HG02642 (cell line): ENCODE measurements around the gene GPC1.

Experiments used
- ATAC-seq: cut with Tn5 transposase; IDR thresholded peaks from one replicate; pipeline ENCODE4 v1.9.1; 2021; ENCODE audit warnings: mild to moderate bottlenecking; ENCODE audit not compliant: unreplicated experiment, poor library complexity

GPC1 gene

GRCh38 chr2:240411261-240412160 is 24.0 kb upstream of the GPC1 start:
- no peak for ATAC-seq

DNA sequence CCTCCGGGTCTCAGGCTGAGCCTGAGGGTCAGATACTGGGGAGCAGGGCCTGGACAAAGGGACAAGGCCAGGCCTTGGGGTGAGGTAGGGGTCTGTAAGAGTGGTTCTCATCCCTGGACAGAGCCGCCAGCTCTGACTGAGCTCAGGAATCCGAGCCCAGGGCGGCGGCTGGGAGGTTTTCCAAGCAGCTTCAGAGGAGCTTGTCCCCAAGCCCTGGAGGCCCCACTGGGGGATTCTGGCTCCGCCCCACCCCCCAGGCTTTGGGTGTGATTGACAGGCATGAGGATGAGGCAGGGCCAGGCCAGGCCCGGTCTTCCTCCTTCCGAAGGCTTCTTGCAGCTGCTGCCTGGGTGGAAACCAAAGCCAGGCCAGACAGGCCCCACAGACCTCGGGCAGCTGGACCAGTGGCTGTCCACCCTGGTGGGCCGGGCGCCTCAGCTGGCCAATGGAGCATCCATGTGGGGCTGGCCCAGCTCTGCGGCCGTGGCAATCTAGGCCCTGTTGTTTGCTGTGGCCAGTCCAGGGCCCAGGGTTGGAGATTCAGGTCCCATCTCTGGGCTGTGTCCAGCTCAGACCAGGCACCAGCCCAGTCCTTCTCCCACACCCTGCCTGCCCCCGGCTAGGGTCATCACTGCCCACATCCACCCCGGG is 23.1 kb upstream of the GPC1 start:
- ATAC-seq = no peak

DNA sequence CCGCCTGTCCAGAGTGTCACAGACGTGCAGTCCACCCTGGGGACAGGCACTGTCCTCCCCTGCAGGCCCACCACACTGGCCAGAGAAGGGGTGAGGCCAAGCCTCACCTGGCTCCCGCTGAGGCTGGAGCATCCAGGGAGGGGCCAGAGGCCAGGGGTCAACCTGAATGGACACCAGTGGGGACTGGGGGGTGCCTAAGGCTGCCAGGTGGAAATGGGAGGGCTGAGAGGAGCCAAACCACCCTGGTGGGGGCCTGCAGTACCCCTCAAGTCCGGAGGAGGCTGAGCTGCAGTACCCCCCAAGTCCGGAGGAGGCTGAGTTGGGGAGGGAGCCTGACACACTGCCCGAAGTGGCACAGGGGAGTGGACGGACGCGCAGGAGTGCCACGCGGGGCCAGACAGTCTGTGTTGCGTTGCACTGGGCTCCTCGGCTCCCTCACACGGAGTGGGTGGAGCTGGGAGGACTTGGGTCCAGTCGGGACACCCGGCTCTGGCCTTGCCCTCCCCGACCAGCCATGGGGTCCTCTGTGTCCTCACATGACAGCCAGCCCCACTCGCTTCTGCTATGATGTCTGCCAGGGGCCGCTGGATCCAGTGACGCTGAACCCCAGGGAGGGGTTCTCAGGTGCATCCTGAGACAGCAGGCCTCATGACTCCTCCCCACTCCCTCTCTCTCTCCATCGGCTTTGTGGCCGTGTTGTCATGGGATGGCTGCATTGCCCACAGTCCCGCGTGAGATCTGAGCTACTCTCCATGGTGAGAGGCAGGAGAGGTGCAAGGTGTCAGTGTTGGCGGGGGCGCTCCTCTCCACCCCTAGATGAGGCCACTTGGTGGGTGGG is 22.3 kb upstream of the GPC1 start:
- ATAC-seq = no peak

DNA sequence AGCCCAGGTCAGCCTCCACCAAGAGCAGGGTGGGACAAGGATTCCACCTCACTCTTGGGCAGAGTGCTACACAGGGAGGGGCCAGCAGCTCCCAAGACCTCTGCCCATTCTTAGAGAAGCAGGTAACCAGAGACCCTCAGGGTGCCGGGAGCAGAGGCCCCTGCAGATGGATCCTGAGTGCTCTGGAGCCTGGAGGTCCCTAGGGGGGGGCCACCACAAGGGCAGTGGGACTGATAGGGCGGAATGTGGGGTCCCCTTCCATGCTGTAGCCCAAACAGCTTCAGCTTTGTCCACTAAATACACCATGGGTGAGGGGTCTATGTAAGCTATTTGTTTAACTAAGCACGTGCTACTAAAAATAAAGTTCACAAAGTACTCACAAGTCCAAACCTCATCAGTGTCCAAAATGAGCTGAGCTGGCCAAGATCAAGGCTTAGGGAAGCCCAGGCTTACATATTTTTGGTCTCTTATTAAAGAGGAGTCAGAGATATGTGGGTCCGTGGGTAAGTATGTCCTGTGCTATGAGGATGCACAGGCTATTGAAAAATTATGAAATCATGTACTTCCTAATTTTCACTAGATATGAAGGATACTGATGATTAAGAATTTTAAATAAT is 21.5 kb upstream of the GPC1 start:
- ATAC-seq = no peak

GRCh38 chr2:240416821-240417220 is 18.6 kb upstream of the GPC1 start:
- ATAC-seq = no peak

- no peak for ATAC-seq
These were observed 17.2 kb upstream of the GPC1 start for GRCh38 chr2:240418311-240418710.

DNA sequence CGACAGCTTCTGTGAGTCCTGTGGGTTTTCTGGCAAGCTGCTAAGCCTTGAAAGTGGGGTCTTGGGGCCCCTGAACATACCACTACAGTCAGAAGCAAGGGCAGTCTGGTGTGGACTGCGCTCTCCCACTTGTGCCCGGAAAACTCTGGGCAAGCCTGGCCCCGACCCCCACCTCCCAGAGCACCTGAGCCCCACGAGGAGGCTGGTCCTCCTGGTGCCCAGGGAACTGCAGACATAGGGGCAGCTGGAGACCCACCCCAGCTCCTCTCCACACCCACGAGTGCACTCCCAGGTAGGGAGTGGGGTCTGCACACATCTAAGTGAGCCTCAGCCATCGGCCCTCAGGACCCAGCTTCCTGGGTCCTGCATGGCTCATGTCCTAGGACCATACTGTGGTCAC is 16.2 kb upstream of the GPC1 start:
- ATAC-seq = no peak

- no peak for ATAC-seq
These were observed 15.7 kb upstream of the GPC1 start for GRCh38 chr2:240419723-240420122.

DNA sequence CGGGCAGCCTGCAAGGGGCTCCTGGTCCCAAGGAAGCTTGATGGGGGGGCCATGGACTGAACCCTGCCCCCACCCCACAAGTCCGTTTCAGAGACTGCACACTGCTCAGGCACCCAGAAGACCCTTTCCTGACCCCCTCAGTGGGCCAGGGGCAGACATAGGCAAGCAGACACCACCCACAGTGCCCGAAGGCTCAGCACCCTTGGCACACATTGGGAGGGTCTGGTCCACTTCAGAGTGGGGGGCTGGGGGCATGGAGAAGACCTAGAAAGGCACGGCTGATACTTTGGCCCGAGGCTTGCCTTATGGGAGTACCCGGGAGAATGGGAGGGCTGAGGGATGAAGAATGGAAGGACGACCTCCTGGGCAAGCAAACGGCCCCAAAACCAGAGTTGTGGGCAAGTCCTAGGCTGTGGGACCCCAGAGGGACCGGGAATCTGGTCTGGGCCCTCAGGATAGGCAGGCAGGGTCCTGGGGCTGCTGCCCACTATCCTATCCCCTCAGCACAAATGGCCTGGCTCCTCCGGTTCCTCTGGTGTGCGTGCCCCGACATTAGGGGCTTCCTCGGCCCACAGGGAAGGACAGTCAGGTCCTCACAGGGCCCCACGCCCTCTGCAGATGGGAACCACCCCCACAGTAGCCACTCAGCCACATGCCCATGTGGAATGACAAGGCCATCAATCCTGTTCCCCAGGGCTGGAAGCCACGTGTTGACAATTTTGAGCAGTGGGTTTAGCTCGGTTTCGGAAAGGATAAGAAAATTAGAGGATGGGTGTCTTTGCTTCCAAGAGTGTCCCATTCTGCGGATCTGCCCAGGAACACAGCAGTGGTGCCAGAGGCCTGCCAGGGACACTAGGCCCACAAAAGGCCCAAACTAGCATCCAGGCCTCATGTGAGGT is 15.0 kb upstream of the GPC1 start:
- ATAC-seq = no peak

GRCh38 chr2:240421381-240421780 is 14.1 kb upstream of the GPC1 start:
- no peak for ATAC-seq

DNA sequence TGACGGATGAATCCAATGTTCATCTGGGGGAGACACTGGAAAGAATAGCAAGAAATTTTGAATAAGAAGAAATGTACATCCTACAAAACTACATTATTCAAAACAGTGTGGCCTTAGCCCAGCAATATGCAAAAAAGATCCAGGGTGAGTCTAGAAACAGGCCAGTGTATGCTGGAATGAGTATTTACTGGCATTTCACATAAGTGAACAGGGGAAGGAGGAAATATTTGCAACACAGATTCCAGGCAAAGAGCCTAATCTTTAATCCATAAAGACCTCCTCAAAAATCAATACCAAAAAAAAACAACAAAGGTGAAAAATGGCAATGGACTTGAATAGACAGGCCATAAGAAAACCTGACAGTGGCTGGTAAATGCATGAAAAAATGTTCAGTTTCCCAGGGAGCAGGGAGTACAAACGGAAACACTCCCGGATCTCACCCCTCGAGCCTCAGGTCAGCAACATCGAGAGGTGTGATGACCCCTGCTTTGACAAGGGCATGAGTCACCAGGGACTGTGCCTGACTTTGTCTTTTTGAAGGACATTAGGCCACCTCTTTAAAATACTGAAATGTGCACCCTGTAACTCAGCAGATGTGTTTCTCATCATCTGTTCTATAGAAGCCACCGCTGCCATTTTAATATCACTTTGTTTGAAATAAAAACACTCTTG is 12.7 kb upstream of the GPC1 start:
- no peak for ATAC-seq

DNA sequence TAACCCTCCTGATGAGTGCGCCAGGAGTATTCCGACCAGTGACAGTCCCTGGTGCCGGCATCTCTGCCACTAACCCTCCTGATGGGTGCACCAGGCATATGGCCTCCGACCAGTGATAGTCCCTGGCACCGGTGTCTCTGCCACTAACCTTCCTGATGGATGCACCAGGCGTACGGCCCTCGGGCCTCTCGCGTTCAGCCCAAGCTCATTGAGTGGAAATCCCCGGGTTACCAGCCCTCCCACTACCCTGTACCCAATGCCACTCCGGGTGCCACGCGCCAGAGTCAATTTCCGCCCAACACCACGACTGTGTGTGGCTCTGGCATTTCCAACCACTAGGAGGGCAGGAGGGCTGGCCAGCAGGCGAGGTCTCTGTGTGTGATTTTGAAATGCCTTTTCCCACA is 11.7 kb upstream of the GPC1 start:
- ATAC-seq = no peak

DNA sequence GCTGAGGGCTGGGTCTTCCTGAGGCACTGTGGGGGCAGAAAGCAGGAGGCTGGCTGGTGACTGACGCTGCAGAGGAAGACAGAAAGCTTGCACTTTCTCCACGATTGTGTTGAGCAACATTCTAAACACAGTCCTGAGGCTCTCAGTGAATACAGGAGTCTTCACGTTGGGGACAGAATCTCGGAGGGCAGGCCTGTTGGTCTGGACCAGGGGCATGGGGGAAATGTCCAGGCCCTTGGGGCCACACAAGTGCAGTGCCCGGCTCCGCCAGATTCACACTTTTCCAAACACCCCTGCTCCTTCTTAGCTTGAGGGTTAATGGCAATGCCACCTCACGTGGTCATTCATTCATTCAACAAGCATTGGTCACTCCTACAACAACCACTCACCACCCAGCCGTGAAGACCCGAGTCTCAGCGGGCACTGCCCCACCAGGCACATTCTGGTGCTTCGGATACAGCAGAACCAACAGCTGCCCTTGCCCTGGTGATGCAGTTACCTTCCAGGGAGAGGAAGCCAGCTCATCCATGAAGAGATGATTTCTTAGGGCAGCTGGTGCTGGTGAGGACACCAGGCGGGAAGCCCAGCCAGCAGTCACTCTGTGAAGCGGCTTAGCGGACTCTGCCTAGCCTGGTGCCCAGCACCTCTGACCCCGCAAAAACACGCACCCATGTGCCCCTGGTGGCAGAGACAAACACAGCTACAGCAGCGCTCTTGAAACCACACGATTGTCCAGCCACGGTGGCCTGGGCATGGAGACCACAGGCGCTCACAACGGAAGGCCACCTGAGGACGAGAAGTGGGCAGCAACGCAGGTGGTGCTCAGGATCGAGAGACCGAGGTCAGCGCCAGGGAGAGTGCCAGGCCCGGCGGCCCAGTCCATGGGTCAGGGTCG is 10.9 kb upstream of the GPC1 start:
- no peak for ATAC-seq

- ATAC-seq = no peak
These were observed 10.2 kb upstream of the GPC1 start for GRCh38 chr2:240425236-240425615.

GRCh38 chr2:240425697-240426096 is 9.8 kb upstream of the GPC1 start:
- no peak for ATAC-seq

DNA sequence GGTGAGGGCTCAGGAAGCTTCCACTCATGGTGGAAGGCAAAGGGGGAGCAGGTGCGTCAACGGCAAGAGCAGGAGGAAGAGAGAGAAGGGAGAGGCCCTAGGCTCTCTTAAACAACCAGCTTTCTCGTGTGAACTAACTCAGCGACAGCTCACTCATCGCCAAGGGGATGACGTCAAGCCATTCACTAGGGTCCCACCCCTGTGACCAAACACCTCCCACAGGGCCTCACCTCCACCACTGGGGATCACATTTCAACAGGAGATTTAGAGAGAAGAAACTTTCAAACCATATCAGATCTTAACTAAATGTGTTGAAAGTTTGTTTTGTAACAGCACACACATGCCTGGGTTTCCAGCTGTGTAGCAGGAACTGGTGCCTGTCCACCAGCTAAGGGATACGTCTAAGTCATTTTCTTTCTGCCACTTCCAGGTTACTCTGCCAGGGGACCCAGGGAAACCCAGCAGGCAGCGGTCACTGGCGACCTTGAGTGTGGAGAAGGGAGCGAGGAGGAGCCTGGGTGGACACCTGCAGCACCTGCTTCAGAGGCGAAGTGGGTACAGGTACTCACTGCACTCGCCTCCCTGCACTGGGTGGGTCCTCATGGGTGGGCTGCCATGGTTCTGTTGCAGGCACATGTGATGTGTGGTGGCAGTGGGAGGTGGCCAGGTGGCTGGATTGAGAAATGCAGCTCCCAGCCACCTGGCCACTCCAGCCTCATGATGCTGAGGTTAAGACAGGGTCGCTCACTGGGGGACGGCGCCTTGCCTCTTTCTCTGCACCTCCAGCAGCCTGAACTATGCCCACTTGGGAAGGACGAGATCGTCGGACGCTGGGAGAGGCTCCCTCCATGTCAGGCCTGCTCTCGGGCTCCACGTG is 8.4 kb upstream of the GPC1 start:
- no peak for ATAC-seq

GRCh38 chr2:240427729-240428128 is 7.7 kb upstream of the GPC1 start:
- ATAC-seq = no peak
